GM18858 (cell line): ENCODE results near the gene USP3.

ENCODE experiments used
- ATAC-seq: cut with Tn5 transposase; IDR thresholded peaks from one replicate; pipeline ENCODE4 v1.9.1; 2021; ENCODE audit not compliant: unreplicated experiment

Gene USP3

DNA sequence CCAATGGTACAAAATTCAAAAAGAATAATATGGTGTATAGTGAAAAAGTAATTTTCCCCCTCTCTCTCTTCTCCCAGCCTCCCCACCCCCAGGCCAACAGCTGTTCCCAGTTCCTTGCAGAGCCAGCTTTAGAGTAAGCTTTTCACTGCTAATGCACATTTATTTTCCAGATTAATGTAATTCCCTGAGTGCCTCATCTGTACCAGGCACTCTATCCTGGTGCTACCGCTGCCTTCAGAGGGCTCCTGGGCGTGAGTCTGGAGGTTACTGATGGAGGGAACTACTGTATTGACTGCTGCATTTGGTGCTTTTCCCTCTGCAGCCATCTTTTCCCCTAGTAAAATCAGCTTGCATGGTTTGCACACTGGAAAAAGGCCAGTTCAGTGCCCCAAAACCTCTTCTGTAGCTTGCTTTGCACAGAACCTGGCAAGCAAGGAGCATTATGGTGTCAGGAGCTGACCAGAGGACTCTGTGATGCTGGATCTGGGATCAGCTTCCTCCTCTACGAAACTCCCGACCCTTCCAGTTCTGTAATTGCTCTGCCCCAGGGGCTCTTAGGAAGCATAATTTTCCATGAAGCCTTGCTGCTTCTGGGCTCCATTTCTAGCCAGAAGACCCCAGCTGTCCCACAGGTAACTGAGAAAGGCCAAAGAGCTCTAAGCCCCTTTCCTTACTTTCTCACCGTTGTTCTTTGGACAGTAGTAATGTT lies 8.5 kb upstream of the USP3 start:
- no peak for ATAC-seq

DNA sequence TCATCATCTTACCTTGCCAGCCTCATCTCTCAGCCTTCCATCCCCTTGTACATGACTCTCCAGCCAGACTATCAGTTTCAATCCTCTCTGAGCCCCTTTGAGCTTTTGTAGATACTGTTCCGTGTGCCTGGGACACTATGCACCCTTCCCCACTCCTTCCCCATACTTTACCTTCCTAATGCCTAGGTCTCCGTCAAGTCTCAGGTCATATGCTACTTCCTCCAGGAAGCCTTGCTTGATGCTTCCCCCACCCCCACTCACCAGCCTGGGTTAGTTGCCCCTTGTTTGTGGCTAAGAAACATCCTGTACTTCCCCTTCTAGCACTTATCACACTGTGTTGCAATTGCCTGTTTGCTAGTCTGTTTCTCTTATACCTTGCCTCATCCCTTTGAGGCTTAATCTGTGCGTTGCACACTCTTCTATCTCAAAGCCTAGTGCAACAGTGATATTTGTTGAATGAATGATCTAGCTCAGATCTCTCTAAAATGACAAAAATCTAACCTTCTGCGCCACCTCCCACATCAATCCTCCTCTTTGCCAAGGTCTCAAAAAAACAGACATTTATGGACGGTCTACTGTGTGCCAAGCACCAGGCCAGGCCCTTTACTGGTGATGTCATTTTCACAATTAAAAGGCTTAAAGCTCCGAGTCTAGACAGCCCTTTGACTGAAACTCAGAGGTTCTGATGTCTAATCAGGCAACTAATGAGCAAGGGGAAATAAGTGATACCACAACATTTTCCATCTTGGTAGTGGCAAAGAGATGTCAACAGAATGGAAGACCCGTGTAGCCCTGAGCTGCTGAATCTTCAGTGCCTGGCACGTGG lies 6.5 kb upstream of the USP3 start:
- no peak for ATAC-seq

DNA sequence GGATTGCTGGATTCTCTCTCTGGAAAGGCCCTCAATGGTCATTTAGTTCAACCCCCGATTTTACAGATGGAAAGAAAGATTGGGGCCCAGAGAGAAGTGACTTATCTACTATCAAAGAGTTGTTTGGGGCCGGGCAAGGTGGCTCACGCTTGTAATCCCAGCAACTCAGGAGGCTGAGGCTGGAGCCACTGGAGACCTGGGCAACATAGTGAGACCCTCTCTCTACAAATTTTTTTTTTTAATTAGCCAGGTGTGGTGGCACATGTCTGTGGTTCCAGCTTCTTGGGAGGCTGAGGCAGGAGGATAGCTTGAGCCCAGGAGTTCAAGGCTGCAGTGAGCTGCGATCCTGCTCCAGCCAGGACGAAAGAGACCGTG lies 5.2 kb upstream of the USP3 start:
- no peak for ATAC-seq

DNA sequence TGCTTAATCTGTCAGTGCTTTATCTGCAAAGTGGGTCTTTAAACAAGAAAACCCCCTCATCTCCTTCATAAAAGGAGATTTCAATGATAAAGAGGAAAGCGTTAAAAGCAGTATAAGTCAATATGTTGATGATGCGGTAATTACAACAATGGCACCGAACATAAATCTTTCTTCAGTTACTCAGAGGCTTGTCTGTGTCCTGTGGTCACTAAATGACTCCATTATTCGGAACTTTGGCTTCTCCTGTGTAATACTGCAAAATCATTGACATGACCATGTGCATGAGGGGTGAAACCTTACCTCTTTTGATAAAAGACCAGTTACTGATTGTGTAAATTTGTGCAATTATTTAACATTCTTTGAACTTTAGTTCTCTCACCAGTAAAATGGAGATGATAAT lies 4.8 kb upstream of the USP3 start:
- ATAC-seq = no peak

DNA sequence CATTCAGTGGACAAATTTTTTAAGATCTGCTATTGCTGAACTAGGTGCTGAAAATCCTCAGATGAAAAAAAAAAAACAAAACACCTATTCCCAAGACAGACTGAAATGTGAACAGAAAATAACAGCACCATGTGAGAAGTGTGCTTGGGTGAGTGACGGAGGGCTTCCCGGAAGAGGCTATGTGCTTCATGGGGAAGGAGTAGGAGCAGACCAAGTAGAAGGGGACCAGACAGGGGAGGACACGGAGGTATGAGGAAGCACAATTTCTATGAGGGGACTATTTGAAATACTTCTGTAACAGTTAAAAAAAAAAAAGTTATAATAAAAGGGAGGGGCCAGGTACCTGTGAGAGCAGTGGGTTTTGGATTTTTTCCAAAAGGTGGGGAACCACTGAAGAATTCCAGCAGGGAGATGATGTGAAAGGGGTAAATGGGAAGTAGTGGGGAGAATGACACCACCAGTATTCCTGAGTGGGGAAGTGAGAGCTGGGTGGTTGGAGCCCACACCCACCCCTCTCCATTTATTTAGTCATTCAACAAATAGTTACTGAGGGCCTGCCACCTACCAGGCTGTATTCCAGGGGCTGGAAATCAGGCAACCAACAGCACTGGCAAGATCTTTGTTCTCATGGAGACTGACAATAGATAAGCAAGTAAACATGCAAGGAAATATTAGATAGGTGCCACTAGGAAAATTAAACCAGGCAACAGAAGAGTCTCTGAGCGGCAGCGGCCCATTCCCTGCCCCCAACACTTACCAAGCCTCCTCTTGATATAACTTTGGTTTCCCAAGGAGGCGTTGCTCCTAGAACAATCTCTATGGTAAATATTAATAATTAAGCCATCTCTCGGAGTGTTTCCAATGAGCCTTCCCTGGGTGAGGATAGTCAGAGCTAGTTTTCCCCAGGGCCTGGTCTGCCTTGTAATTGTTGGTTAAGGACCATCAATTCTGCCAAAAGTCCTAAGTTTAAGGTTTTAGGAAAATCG lies 3.8 kb upstream of the USP3 start:
- no peak for ATAC-seq

DNA sequence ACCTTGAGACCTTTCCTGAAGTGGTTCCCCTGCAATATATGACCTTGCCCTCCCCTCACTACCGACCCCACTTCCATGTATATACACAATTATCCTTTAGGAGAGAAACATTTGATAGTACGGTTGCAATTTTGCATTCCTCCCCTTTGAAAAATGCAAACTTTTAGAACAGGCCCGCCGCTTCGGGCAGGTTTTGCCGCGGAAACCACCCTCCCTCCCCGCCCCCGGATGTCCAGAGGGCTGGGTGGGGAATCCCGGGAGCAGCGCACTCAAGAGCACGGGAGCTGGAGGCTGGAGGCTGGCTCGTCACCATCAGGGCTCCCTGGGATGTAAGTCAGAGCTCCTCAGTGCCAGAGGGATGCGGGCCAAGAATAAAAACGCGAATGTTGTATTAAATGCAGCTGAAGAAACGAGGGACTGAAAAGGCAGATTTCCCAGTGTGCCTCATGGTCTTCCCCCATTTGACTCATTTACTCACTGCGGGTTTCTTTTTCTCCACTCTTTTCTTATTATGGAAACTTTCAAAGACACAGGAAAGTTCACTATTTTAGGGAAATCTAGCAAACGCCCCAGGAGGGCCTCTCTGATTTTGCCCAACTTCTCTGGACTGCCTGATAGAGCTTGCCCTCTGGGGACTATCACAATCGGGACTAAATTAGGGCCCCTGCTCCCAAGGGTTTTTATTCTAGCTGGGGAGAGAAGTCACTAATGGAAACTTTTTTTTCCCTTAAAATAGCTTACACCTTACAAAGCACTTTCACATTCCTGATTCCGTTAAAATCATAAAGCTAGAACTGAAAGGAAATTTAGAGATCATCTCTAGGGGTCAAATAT lies 2.9 kb upstream of the USP3 start:
- ATAC-seq = no peak

DNA sequence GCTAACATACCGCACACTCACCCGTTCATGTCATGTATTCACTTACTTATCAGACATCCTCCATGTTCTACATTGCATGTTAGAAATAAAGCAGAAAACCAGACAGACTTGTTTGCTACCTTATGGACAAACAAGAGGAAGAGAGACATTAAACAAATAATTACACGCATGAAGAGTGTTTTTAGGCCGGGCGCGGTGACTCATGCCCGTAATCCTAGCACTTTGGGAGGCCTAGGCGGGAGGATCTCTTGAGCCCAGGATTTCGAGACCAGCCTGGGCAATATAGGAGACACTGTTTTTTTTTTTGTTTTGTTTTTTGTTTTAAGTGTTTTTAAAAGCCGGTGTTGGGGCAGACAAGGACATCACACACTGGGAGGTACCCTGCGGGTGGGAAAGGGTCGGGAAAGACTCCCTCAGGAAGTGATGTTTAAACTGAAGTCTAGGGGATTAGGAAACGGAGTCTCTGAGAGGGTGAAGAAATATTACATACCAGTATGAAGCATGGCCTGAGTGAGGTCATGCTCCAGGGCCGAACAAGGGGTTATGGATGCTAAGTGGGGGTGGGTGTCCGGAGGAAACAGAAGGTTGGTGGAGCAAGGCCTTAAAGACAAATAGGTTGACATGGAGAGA lies 2.1 kb upstream of the USP3 start:
- ATAC-seq = no peak

DNA sequence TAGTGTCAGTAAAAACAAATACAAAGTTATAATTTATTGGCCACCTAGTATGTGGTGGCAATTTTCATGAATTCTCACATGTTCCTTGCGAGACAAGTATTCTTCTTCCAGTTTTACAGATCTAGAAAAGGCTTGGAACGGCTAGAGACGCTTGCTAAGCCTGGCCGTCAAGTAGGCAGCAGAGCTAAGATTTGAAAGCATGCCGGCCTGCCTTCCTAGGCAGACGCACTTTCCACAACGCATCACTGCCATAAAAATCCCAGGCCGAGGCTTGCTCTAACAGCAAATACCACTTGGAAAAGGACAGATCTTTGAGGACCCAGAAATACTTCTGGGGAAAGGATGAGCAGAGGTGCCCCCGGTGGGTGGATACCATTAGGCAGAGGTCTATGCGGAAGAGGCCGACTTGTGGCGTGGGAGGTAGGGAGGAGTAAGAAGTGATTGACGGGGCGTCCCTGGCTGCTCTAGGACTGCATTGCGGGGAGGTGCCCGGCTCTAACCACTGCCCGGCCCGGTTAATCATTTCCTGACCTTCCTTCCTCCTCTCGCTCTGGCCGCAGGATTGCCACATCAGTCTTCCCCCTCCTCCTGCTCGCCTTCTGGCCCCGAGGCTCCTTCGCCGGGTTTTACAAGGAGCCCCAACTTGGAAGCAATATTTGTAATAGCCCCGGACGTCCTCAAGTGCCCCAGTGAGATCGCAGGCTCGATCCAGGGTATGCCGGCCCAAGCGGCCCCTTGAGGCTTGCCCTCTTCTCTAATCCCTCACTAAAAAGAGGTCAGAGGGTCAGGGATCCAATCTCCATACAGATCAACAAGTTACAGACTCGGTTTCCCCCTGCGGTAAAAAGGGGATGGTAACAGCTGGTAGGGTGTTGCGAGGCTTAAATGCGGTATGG lies 1.3 kb upstream of the USP3 start:
- no peak for ATAC-seq

DNA sequence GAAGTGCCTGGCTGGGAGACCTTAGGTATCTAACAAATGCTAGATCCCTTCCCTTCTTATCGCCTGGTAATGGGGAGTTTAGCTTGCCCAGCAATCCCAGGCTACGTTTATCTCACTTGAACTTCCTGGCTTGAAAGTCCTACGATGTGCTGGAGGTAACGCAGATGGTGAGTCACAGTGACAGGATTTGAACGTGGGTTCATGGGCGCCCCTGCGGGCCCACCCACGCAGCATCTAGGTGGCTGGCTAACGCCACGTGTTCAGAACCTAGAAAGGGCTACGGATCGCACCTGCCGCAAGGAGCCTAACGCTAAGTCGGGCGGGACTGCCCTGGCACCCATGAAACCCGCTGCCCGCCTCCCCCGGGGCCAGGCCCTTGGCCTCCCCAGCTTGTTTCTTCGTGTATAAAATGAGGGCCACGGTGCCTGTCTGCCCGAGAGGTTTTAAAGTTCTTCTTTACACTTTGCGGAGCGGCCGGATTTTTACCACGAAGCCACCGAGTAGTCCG lies 600 bp upstream of the USP3 start:
- ATAC-seq = peak; percentile 11

DNA sequence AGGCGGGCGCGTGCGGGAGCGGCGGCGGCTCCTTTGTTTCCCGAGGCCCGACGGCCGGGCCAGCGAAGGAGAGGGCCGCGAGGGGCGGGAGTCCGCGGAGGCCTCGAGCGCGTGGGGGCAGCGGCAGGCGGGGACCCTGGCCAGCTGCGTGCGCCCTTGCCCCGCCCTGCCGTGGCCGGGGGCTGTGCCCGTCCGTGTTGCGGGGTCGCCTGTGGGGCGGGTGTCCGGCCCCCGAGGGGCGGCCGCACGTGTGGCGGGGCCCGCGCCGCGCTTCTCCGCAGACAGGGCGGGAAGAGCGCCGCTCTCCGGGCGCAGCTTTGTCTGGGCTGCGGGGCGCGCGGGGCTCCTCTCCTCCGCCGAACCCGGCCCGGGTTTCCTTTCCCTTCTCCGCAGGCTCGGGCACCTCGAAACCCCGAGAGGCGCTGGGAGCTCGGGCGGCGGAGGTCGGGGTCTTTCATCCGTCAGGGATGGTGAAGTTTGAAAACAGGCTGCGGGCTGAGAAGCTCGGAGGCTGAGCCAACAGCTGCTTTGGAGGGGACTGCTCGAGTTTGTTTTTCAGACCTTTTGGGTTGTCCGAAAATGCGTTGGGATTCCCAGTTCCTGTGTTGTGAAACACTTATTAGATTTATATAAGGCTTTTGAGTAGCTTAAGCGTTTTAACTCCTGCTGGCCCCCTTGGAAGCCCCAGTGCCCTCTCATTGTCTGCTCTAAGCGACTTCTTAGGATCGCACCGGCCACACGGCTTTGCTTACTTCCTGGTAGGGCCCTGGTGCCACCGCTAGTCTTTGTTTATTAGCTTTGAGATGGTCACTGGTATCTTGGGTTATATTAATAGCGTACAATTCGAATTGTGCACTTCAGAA lies 817 bp downstream of the USP3 start:
- ATAC-seq = no peak

DNA sequence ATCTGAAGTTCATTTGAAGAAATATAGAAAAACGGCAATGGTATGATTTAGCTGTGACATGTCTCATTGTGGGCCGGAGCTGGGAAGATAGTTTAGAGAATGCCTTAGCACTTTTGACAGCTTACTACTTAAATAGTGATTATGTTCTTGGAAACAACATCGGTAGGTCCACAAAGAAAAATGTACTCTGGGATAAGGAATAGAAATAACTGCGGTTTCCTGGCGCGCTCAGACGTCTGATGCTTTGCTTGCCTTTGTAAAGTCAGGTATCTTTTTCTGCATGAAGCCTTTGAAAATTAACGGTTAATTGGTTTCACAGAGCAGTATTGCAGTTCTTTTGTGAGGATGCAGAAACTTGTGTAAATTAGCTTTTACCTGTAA lies 1.4 kb downstream of the USP3 start:
- ATAC-seq = no peak

DNA sequence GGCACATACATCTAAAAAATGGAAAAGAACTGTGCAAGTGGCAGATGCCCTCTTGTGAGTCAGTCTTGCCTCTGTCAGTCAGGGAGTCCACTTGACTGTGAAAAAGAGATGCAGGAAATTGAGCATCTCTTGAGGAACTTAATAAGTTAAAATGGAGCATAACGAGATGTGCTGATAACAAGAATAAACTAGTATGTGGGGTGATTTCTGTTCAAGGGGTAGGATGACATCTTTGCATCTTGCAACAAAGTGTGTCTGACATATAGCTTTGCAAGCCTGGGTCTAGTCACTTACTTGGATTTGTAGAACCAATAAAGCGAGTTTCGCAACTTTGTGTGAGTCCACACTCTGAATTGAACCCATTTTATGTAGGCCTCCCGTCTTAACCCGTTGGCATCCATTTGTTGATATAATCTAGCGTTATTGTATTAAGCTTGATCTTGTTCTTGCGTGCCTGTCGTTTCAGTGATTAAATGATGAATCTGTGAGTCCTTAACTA lies 2.2 kb downstream of the USP3 start:
- ATAC-seq = no peak

DNA sequence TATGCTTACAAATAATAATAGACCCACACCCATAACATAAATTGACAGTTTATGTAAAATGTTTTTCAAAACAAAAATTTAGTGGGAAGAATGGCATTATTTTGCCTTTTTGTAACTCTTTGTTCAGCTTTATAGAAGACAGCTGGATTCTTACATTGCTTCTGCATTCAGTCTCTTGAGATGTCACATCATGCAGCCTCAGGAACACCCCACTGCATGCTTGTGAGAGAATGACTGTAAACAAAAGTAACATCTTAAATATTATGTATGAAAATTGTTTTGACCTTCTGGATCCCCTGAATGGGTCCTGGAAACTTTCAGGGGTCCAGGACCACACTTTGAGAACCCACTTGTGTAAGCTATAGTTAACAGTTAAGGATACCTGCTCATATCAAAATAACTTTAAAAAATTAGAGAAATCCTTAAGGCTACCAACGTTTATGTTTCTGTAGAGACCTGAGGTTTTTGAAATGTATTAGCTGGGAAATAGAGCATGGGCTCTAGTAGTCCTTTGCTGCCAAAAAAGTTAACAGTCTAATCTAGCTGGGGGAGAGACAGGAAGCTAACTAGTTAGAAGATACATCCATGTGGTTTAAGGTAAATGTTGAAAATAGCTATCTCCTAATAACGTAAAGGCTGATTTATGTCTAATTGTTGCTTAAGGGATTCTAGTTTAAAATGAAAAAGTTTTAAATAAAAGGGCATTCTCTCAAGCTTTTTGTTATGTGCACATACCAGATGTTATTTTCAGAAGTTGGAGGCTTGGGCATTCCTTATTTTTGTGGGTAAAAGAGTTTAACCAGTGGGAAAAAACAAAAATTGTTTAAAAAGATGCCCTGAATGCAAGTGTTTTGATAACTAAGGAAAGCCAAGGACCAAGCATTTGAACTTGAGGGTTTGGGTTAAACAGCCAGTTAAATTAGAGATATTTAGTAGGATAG lies 3.8 kb downstream of the USP3 start:
- no peak for ATAC-seq

DNA sequence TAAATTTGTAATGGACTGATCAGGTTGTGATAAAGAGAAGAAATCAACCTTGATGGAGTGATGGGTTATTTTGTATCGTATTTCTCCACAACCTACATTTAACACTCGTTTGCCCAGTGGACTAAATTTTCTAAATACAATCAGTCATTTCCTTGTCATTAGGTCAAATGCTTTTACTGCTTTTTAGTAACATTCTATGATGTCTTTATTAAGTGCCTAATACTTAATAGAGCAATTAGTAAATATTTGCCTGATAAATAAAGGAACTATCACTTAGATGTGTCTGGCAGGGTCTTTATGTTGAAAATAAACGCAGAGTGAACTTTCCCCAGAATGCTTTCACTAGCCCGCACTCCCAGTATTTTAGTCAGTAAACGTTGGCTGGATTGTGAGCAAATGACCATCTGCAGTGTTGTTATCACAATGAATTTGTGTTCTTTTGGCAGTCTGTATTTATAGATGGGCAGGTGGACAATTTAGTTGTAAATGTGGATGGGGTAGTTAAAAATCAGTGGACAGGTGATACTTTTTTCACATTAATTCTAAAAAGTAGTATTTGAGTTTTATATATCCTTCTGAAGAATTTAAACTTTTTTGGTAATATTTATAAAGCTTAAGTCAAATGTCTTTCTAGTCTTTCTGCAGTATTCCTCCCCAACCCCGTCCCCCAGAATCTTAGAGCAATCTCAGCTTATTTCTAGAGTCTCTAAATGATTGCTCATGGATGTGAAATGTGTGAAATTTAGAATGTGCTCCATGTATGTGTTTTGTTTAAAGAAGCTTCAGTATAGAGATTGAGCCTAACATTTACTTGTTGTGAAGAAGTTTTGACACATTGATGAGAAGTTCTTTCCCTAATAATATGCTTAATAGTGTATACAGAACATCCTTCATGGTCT lies 4.9 kb downstream of the USP3 start:
- no peak for ATAC-seq
